Stimulated activated CD8-positive, alpha-beta memory T cell treated with anti-CD3 and anti-CD28 coated beads, Interleukin-15, amount 100 ng/mL, for 4 hours (primary cell): ENCODE measurements around the gene GALNT9.
"Not testable (repeated sequence)": the region's sequence is repeated elsewhere in the genome, so short reads cannot be mapped to it uniquely, and the experiment has no call there.

Source experiments
- DNase-seq, 2 donors: peaks; one replicate each; pipeline ENCODE4 v3.0.0-alpha.2; 2020; ENCODE audit warnings: low read depth in 2 of 2

The GALNT9 gene

GRCh38 chr12:132156573-132157325, 172.6 kb downstream of the GALNT9 start:
- no peak for DNase-seq

GRCh38 chr12:132155771-132156572, 173.4 kb downstream of the GALNT9 start:
- no peak for DNase-seq

- DNase-seq = no peak
These were observed 174.2 kb downstream of the GALNT9 start for GRCh38 chr12:132154941-132155770.

- DNase-seq = no peak
These were observed 175.0 kb downstream of the GALNT9 start for GRCh38 chr12:132154341-132154761.

- peak; percentile 27 to 40 for DNase-seq
These were observed 175.7 kb downstream of the GALNT9 start for GRCh38 chr12:132153501-132154340.

GRCh38 chr12:132152953-132153352, 176.4 kb downstream of the GALNT9 start:
- DNase-seq = no peak

- DNase-seq = no peak
These were observed 177.0 kb downstream of the GALNT9 start for GRCh38 chr12:132152411-132152821.

GRCh38 chr12:132151766-132152410, 177.5 kb downstream of the GALNT9 start:
- no peak for DNase-seq

GRCh38 chr12:132151145-132151765, 178.1 kb downstream of the GALNT9 start:
- DNase-seq = no peak

GRCh38 chr12:132150780-132151144, 178.6 kb downstream of the GALNT9 start:
- no peak for DNase-seq

GRCh38 chr12:132149526-132149925, 179.9 kb downstream of the GALNT9 start:
- not testable (repeated sequence) for DNase-seq

- DNase-seq = no peak
These were observed 180.9 kb downstream of the GALNT9 start for GRCh38 chr12:132148368-132149045.

- DNase-seq = no peak
These were observed 181.7 kb downstream of the GALNT9 start for GRCh38 chr12:132147423-132148367.

- DNase-seq = no peak
These were observed 182.5 kb downstream of the GALNT9 start for GRCh38 chr12:132146772-132147422.
